ENCODE data around the gene IL22RA1. TPM values are rescaled to one million over a fixed set of nuclear protein-coding genes. Genes with fewer than 3 reads are reported as not detected.

Gene IL22RA1
- total RNA-seq, 1 experiment from 2014 or later = 0.28 TPM

DNA sequence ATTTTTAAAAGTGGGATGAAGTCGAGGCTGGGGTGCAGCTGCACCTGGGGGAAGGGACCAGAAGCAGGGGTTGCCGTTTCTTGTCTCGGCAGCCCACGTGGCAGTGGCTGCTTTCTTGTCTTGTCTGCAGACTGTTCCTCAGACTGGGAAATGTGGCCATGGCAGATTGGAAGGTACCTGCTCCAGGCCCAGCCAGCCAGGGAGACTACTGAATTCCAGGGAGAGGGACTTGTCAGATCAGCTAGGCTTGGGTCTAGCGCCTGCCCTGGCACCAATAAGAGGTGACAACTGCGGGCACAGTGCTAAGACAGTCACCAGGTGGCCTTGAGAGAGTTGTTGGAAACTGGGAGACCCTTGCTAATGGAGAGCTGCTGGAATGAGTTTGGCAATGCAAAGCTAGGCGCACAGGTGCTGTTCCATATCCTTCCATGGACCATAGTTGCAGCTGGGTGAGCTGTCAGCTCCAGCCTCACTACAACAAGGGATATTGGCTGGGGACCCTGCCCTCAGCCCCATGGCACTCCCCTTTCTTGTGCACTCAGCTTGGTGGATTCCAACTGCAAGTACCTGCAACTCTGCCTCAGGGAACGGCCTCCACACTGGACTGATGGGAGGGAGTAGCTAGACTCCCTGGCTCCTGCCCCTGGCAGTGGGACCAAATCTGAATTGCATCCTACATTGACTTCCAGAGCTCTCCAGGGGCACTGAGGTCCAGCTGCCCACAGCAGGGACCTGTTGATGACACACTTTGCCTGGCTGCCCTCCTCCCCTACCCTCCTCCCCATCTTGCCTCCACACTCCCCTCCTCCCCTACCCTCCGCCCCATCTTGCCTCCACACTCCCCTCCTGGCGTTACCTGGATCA lies 9.9 kb upstream of the IL22RA1 start (continued):
- no peak for TF ChIP-seq STAT6 (CRISPR knock-in tag; conservative IDR thresholded peaks at IDR 0.05; ENCODE audit: low read depth)
- TF ChIP-seq ATF3 (CRISPR knock-in tag; conservative IDR thresholded peaks at IDR 0.05) = no peak

DNA sequence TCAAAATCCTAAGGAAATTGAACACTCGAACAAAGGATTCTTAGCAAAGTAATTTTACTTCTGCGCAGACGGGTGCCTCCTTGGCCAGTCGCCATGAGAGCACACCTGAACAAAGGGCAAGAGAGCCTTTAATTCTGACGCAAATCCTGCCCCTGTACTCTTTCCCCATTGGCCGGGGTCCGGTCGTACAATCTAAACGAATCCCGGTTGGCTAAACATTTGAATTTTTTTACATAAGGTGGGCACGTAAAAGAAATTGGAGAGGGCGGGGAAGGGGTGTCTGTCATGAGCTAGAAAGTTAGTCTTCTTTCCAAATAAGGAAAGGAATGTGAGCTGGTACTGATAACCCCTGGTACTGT lies 8.2 kb upstream of the IL22RA1 start:
- Mint-ChIP-seq H3K27ac (peak overlapping the region; percentile 99), H3K4me1 (peaks cover 46% of the 10 kb centered on the region), H3K9me3 (no peaks in the 10 kb centered on the region), H3K36me3 (peaks cover 6% of the 10 kb centered on the region; the same call in 1 of the 2 replicates), H3K4me3 (peak overlapping the region; percentile 63), H3K27me3 (ENCODE audit: low read depth) (no peaks in the 10 kb centered on the region; the same call in 1 of the 2 replicates)
- ChIA-PET CTCF (interaction anchor here (0.6 to 3.6 kb wide), 26 partner anchors 8 to 436 kb away, joined by 3 to 39 read pairs (median 10); partner anchors contain the start of genes GRHL3, IFNLR1, MYOM3 and NIPAL3), POLR2A (interaction anchor here (0.6 to 1.3 kb wide), 7 partner anchors 35 to 171 kb away, joined by 4 to 8 read pairs (median 6); partner anchors contain the start of genes IFNLR1, MYOM3 and SRSF10)
- TF ChIP-seq ZNF396 (CRISPR knock-in tag; IDR thresholded peaks at IDR 0.05; ENCODE audit: borderline replicate concordance) (no peak), TCF7 (CRISPR knock-in tag; IDR thresholded peaks at IDR 0.05; ENCODE audit: low read depth) (no peak)
- TF ChIP-seq, protein P1, sequence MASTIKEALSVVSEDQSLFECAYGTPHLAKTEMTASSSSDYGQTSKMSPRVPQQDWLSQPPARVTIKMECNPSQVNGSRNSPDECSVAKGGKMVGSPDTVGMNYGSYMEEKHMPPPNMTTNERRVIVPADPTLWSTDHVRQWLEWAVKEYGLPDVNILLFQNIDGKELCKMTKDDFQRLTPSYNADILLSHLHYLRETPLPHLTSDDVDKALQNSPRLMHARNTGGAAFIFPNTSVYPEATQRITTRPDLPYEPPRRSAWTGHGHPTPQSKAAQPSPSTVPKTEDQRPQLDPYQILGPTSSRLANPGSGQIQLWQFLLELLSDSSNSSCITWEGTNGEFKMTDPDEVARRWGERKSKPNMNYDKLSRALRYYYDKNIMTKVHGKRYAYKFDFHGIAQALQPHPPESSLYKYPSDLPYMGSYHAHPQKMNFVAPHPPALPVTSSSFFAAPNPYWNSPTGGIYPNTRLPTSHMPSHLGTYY (CRISPR knock-in tag; IDR thresholded peaks at IDR 0.05) = peak; percentile 88; the same call in 1 of the 2 replicates
- peak; percentile 71 for ATAC-seq
- peak; percentile 75 for DNase-seq (ENCODE audit: low spot score)

- H3K27ac Mint-ChIP-seq = peak overlapping the region; percentile 99
- no peaks in the 10 kb centered on the region for H3K36me3 Mint-ChIP-seq
- no peaks in the 10 kb centered on the region; the same call in 1 of the 2 replicates for H3K27me3 Mint-ChIP-seq (ENCODE audit: low read depth)
- ATAC-seq = peak; percentile 84
- POLR2A ChIA-PET = interaction anchor here (0.6 to 1.5 kb wide), 24 partner anchors 9 to 295 kb away, joined by 3 to 8 read pairs (median 4); partner anchors contain the start of genes GRHL3, IFNLR1, MYOM3 and NIPAL3
- CTCF ChIA-PET = interaction anchor here (0.6 to 3.6 kb wide), 59 partner anchors 8 to 887 kb away, joined by 3 to 39 read pairs (median 5); partner anchors contain the start of genes GRHL3, IFNLR1, MYOM3 and NIPAL3
- peak overlapping the region; percentile 63 for H3K4me3 Mint-ChIP-seq
- peaks cover 46% of the 10 kb centered on the region for H3K4me1 Mint-ChIP-seq
- H3K9me3 Mint-ChIP-seq = no peaks in the 10 kb centered on the region
- peak; percentile 99 for DNase-seq (ENCODE audit: low spot score)
- TF ChIP-seq ZNF232 (CRISPR knock-in tag; IDR thresholded peaks at IDR 0.05) (no peak), USF2 (CRISPR knock-in tag; IDR thresholded peaks at IDR 0.05) (peak; percentile 28; the same call in 1 of the 2 replicates), TEAD4 (CRISPR knock-in tag; IDR thresholded peaks at IDR 0.05) (0 out of 2 replicates have a peak, but pooled peaks have one; percentile 9), PRDM15 (CRISPR knock-in tag; IDR thresholded peaks at IDR 0.05) (no peak), SOX15 (CRISPR knock-in tag; IDR thresholded peaks at IDR 0.05) (no peak), NR1H2 (CRISPR knock-in tag; IDR thresholded peaks at IDR 0.05) (no peak), ZBTB21 (CRISPR knock-in tag; IDR thresholded peaks at IDR 0.05; ENCODE audit: borderline replicate concordance) (no peak)
- TF ChIP-seq, protein P2, sequence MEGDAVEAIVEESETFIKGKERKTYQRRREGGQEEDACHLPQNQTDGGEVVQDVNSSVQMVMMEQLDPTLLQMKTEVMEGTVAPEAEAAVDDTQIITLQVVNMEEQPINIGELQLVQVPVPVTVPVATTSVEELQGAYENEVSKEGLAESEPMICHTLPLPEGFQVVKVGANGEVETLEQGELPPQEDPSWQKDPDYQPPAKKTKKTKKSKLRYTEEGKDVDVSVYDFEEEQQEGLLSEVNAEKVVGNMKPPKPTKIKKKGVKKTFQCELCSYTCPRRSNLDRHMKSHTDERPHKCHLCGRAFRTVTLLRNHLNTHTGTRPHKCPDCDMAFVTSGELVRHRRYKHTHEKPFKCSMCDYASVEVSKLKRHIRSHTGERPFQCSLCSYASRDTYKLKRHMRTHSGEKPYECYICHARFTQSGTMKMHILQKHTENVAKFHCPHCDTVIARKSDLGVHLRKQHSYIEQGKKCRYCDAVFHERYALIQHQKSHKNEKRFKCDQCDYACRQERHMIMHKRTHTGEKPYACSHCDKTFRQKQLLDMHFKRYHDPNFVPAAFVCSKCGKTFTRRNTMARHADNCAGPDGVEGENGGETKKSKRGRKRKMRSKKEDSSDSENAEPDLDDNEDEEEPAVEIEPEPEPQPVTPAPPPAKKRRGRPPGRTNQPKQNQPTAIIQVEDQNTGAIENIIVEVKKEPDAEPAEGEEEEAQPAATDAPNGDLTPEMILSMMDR (IDR thresholded peaks at IDR 0.05) = peak; percentile 88
- TF ChIP-seq, protein P3, sequence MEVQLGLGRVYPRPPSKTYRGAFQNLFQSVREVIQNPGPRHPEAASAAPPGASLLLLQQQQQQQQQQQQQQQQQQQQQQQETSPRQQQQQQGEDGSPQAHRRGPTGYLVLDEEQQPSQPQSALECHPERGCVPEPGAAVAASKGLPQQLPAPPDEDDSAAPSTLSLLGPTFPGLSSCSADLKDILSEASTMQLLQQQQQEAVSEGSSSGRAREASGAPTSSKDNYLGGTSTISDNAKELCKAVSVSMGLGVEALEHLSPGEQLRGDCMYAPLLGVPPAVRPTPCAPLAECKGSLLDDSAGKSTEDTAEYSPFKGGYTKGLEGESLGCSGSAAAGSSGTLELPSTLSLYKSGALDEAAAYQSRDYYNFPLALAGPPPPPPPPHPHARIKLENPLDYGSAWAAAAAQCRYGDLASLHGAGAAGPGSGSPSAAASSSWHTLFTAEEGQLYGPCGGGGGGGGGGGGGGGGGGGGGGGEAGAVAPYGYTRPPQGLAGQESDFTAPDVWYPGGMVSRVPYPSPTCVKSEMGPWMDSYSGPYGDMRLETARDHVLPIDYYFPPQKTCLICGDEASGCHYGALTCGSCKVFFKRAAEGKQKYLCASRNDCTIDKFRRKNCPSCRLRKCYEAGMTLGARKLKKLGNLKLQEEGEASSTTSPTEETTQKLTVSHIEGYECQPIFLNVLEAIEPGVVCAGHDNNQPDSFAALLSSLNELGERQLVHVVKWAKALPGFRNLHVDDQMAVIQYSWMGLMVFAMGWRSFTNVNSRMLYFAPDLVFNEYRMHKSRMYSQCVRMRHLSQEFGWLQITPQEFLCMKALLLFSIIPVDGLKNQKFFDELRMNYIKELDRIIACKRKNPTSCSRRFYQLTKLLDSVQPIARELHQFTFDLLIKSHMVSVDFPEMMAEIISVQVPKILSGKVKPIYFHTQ (CRISPR knock-in tag; IDR thresholded peaks at IDR 0.05) = no peak; the same call in none of the 2 replicates
Observed at GRCh38 chr1:24150234-24151174, 7.6 kb upstream of the IL22RA1 start.
